NB4 (cell line): ENCODE results near the gene APCDD1L.

Experiments used
- CTCF ChIP-seq: IDR thresholded peaks from one replicate; pipeline ENCODE4 v1.5.1; 2012; ENCODE audit warnings: low read depth, low read length
- MAX ChIP-seq: IDR thresholded peaks from 2 replicates; pipeline ENCODE4 v1.6.1; 2011; ENCODE audit warnings: low read depth, low read length
- POLR2A ChIP-seq: IDR thresholded peaks from 2 replicates; pipeline ENCODE4 v1.6.1; 2011; ENCODE audit warnings: mild to moderate bottlenecking; ENCODE audit not compliant: insufficient read length; ENCODE audit errors: extremely low read depth

GRCh38 chr20:58446264-58446959 is 68.8 kb downstream of the APCDD1L start:
- no peak for TF ChIP-seq CTCF
- TF ChIP-seq MAX = no peak
- TF ChIP-seq POLR2A = no peak
